Measurements from ENCODE around the gene PALM. TPM values are rescaled to one million over a fixed set of nuclear protein-coding genes. Genes with fewer than 3 reads are reported as not detected.
A peak's percentile ranks its signal among the peaks of the same experiment; 100 is the strongest.

The PALM gene
- total RNA-seq, 4 donors from 2014 or later, result 19.4 to 45.4 (median 24.2) TPM

- H3K4me1 ChIP-seq, result peaks cover 48% of the 10 kb centered on the region
- no peaks in the 10 kb centered on the region for H3K36me3 ChIP-seq
- H3K9me3 ChIP-seq, result no peaks in the 10 kb centered on the region
- WGBS, result 95% methylated on average over 12 of the region's 12 CpGs
- no peak overlapping the region for H3K27ac ChIP-seq
- no peaks in the 10 kb centered on the region for H3K27me3 ChIP-seq
- TF ChIP-seq CTCF (IDR thresholded peaks at IDR 0.05) (no peak), POLR2A (IDR thresholded peaks at IDR 0.05) (no peak), POLR2AphosphoS5 (IDR thresholded peaks at IDR 0.05) (no peak), EP300 (IDR thresholded peaks at IDR 0.05) (no peak)
- H3K4me3 ChIP-seq, result no peak overlapping the region
- no peak for DNase-seq (ENCODE audit: low spot score in 2 of 2)
Measured at GRCh38 chr19:793806-794205, 85.1 kb downstream of the PALM start.

- Histone ChIP-seq H3K4me3 (no peak overlapping the region), H3K4me1 (peaks cover 49% of the 10 kb centered on the region)
Measured at GRCh38 chr19:795073-795611, 86.4 kb downstream of the PALM start.

GRCh38 chr19:795691-796581, 87.2 kb downstream of the PALM start:
- TF ChIP-seq POLR2A (IDR thresholded peaks at IDR 0.05) (no peak), POLR2AphosphoS5 (IDR thresholded peaks at IDR 0.05) (no peak), EP300 (IDR thresholded peaks at IDR 0.05) (no peak), CTCF (IDR thresholded peaks at IDR 0.05) (no peak)
- DNase-seq (ENCODE audit: low spot score in 2 of 2), result no peak
- H3K36me3 ChIP-seq, result no peaks in the 10 kb centered on the region
- peak overlapping the region; percentile 69 for H3K4me3 ChIP-seq
- H3K27me3 ChIP-seq, result no peaks in the 10 kb centered on the region
- 78% methylated on average over 20 of the region's 39 CpGs for WGBS
- H3K27ac ChIP-seq, result peak overlapping the region; percentile 66
- peaks cover 57% of the 10 kb centered on the region for H3K4me1 ChIP-seq
- no peaks in the 10 kb centered on the region for H3K9me3 ChIP-seq

More at GRCh38 chr19:795073-795611, 86.4 kb downstream of the PALM start:
- peak overlapping the region; percentile 20 for H3K27ac ChIP-seq
- H3K9me3 ChIP-seq, result no peaks in the 10 kb centered on the region
- no peaks in the 10 kb centered on the region for H3K27me3 ChIP-seq
- no peak for TF ChIP-seq POLR2AphosphoS5 (IDR thresholded peaks at IDR 0.05)
- no peak for TF ChIP-seq POLR2A (IDR thresholded peaks at IDR 0.05)
- no peak for TF ChIP-seq EP300 (IDR thresholded peaks at IDR 0.05)
- TF ChIP-seq CTCF (IDR thresholded peaks at IDR 0.05), result no peak
- 84% methylated on average over 22 of the region's 28 CpGs for WGBS
- no peak for DNase-seq (ENCODE audit: low spot score in 2 of 2)
- no peaks in the 10 kb centered on the region for H3K36me3 ChIP-seq

- TF ChIP-seq EP300 (IDR thresholded peaks at IDR 0.05) (no peak), POLR2A (IDR thresholded peaks at IDR 0.05) (peak in 1 of 2 donors; percentile 75), POLR2AphosphoS5 (IDR thresholded peaks at IDR 0.05) (peak; percentile 76 to 98 (median 80))
- Histone ChIP-seq H3K4me3 (peak within 1 kb of the TSS; percentile 69), H3K9me3 (no peaks in the 10 kb centered on the region), H3K27me3 (no peaks in the 10 kb centered on the region), H3K4me1 (peaks cover 58% of the 10 kb centered on the region), H3K36me3 (no peaks in the 10 kb centered on the region), H3K27ac (peak within 1 kb of the TSS; percentile 100)
- peak; percentile 100 for DNase-seq (ENCODE audit: low spot score in 2 of 2)
- 0% methylated on average over 31 of the region's 83 CpGs for WGBS
Measured at GRCh38 chr19:796692-797527, 88.2 kb downstream of the PALM start, which contains the start of gene PTBP1. Gene PTBP1, plus strand, starts transcription at chr19:797452. Its CDS starts 46 bp downstream, at chr19:797498.

Other genes starting within 250 kb of the PALM start
- 10 to 100 TPM; 16.3 to 40.7 (median 19.6) TPM for gene SHC2, start 247.9 kb upstream of the PALM start, total RNA-seq
- gene MADCAM1, start 212.4 kb upstream of the PALM start, total RNA-seq, result under 1 TPM in 1 of 4 donors, not detected in 3; 0.64 TPM
- 10 to 100 TPM; 10.8 to 23.3 (median 20.9) TPM for gene TPGS1, start 201.4 kb upstream of the PALM start, total RNA-seq
- gene CDC34, start 177.2 kb upstream of the PALM start, total RNA-seq, result 10 to 100 TPM; 48.3 to 90.3 (median 72.9) TPM
- under 1 TPM in 1 of 4 donors, not detected in 3; 0.97 TPM for gene GZMM, start 164.9 kb upstream of the PALM start, total RNA-seq
- gene BSG, start 136.3 kb upstream of the PALM start, total RNA-seq, result 100 to 1,000 TPM; 265 to 314 (median 285) TPM
- 1 to 10 TPM in 1 of 4 donors, under 1 TPM in 3; 0.11 to 1.7 (median 0.81) TPM for gene HCN2, start 119.1 kb upstream of the PALM start, total RNA-seq
- 10 to 100 TPM; 26.0 to 60.4 (median 46.3) TPM for gene POLRMT, start 75.4 kb upstream of the PALM start, total RNA-seq
- 10 to 100 TPM in 2 of 4 donors, 1 to 10 TPM in 2; 5.2 to 13.0 (median 9.2) TPM for gene FGF22, start 69.1 kb upstream of the PALM start, total RNA-seq
- 100 to 1,000 TPM in 3 of 4 donors, 10 to 100 TPM in 1; 96.0 to 118 (median 106) TPM for gene RNF126, start 45.7 kb upstream of the PALM start, total RNA-seq
- gene FSTL3, start 32.5 kb upstream of the PALM start, total RNA-seq, result 10 to 100 TPM; 19.6 to 61.4 (median 59.0) TPM
- not detected for gene PRSS57, start 13.5 kb upstream of the PALM start, total RNA-seq
- gene MISP, start 42.2 kb downstream of the PALM start, total RNA-seq, result 1 to 10 TPM in 2 of 4 donors, under 1 TPM in 1, not detected in 1; 0.60 to 6.5 (median 2.0) TPM
- gene PTBP1, start 88.5 kb downstream of the PALM start, total RNA-seq, result 100 to 1,000 TPM; 152 to 227 (median 174) TPM
- gene PLPPR3, start 113.0 kb downstream of the PALM start, total RNA-seq, result not detected
- under 1 TPM in 1 of 4 donors, not detected in 3; 0.79 TPM for gene AZU1, start 118.9 kb downstream of the PALM start, total RNA-seq
- gene PRTN3, start 132.1 kb downstream of the PALM start, total RNA-seq, result not detected
- gene ELANE, start 143.4 kb downstream of the PALM start, total RNA-seq, result under 1 TPM in 1 of 4 donors, not detected in 3; 0.79 TPM
- gene CFD, start 150.7 kb downstream of the PALM start, total RNA-seq, result 100 to 1,000 TPM; 195 to 332 (median 294) TPM
- gene MED16, start 184.3 kb downstream of the PALM start, total RNA-seq, result 10 to 100 TPM; 45.1 to 63.9 (median 57.0) TPM
- gene RNU6-9, start 184.5 kb downstream of the PALM start, total RNA-seq, result not detected
- gene R3HDM4, start 204.3 kb downstream of the PALM start, total RNA-seq, result 10 to 100 TPM; 41.3 to 58.3 (median 51.2) TPM
- gene KISS1R, start 208.4 kb downstream of the PALM start, total RNA-seq, result under 1 TPM in 1 of 4 donors, not detected in 3; 0.29 TPM
- 1 to 10 TPM; 4.7 to 7.5 (median 6.1) TPM for gene ARID3A, start 217.1 kb downstream of the PALM start, total RNA-seq

All from suprapubic skin (tissue), 4 donors.